ENCODE measurements around the gene PCDHGA12. TPM values are rescaled to one million over a fixed set of nuclear protein-coding genes. Genes with fewer than 3 reads are reported as not detected.
"Not testable (repeated sequence)": the region's sequence is repeated elsewhere in the genome, so short reads cannot be mapped to it uniquely, and the experiment has no call there.

The PCDHGA12 gene
- 2.1 and 3.6 TPM in 2 replicates for total RNA-seq

- H3K36me3 ChIP-seq (ENCODE audit: control insufficient read depth, insufficient read depth, low read length) = no peaks in the 10 kb centered on the region
- TF ChIP-seq CTCF (IDR thresholded peaks at IDR 0.05; ENCODE audit: insufficient read depth, low read length, poor library complexity, severe bottlenecking) = peak; percentile 35
- DNase-seq (ENCODE audit: low read depth) = no peak
- H3K4me3 ChIP-seq (ENCODE audit: low read depth, low read length) = no peak within 1 kb of the TSS
- H3K27me3 ChIP-seq (ENCODE audit: control insufficient read depth, insufficient read depth, low read length) = peaks cover 8% of the 10 kb centered on the region
These were observed at the start of gene PCDHGA12 for GRCh38 chr5:141430332-141431113. Gene PCDHGA12, plus strand, starts transcription at chr5:141430507. Its CDS starts 253 bp downstream, at chr5:141430760.

- peak; percentile 28 for TF ChIP-seq CTCF (IDR thresholded peaks at IDR 0.05; ENCODE audit: insufficient read depth, low read length, poor library complexity, severe bottlenecking)
- peaks cover 9% of the 10 kb centered on the region for H3K27me3 ChIP-seq (ENCODE audit: control insufficient read depth, insufficient read depth, low read length)
- H3K36me3 ChIP-seq (ENCODE audit: control insufficient read depth, insufficient read depth, low read length) = no peaks in the 10 kb centered on the region
- peak within 1 kb of the TSS; percentile 43 for H3K4me3 ChIP-seq (ENCODE audit: low read depth, low read length)
- DNase-seq (ENCODE audit: low read depth) = no peak
These were observed 47.6 kb upstream of the PCDHGA12 start, which contains the start of gene PCDHGA7 for GRCh38 chr5:141382469-141383294. Gene PCDHGA7, plus strand, starts transcription at chr5:141382742. Its CDS starts 158 bp downstream, at chr5:141382900.

- no peak for DNase-seq (ENCODE audit: low read depth)
- Histone ChIP-seq H3K36me3 (ENCODE audit: control insufficient read depth, insufficient read depth, low read length) (no peaks in the 10 kb centered on the region), H3K4me3 (ENCODE audit: low read depth, low read length) (no peak overlapping the region), H3K27me3 (ENCODE audit: control insufficient read depth, insufficient read depth, low read length) (peaks cover 9% of the 10 kb centered on the region)
- TF ChIP-seq CTCF (IDR thresholded peaks at IDR 0.05; ENCODE audit: insufficient read depth, low read length, poor library complexity, severe bottlenecking) = no peak
These were observed 47.0 kb upstream of the PCDHGA12 start for GRCh38 chr5:141383345-141383744.

- Histone ChIP-seq H3K36me3 (ENCODE audit: control insufficient read depth, insufficient read depth, low read length) (no peaks in the 10 kb centered on the region), H3K27me3 (ENCODE audit: control insufficient read depth, insufficient read depth, low read length) (peaks cover 16% of the 10 kb centered on the region), H3K4me3 (ENCODE audit: low read depth, low read length) (no peak overlapping the region)
- no peak for DNase-seq (ENCODE audit: low read depth)
- no peak for TF ChIP-seq CTCF (IDR thresholded peaks at IDR 0.05; ENCODE audit: insufficient read depth, low read length, poor library complexity, severe bottlenecking)
These were observed 45.6 kb upstream of the PCDHGA12 start for GRCh38 chr5:141384471-141385267.

GRCh38 chr5:141387557-141388311 is 42.6 kb upstream of the PCDHGA12 start, which contains the start of gene PCDHGB4:
Gene PCDHGB4, plus strand, starts transcription at chr5:141387698. Its CDS starts 187 bp downstream, at chr5:141387885.
- H3K4me3 ChIP-seq (ENCODE audit: low read depth, low read length) = peak within 1 kb of the TSS; percentile 21
- not testable (repeated sequence) for DNase-seq (ENCODE audit: low read depth); H3K36me3 ChIP-seq (ENCODE audit: control insufficient read depth, insufficient read depth, low read length)
- peak; percentile 40 for TF ChIP-seq CTCF (IDR thresholded peaks at IDR 0.05; ENCODE audit: insufficient read depth, low read length, poor library complexity, severe bottlenecking)
- H3K27me3 ChIP-seq (ENCODE audit: control insufficient read depth, insufficient read depth, low read length) = peaks cover 15% of the 10 kb centered on the region

Measured in kidney epithelial cell (primary cell).